ENCODE data around the gene CIAO1.

DNA sequence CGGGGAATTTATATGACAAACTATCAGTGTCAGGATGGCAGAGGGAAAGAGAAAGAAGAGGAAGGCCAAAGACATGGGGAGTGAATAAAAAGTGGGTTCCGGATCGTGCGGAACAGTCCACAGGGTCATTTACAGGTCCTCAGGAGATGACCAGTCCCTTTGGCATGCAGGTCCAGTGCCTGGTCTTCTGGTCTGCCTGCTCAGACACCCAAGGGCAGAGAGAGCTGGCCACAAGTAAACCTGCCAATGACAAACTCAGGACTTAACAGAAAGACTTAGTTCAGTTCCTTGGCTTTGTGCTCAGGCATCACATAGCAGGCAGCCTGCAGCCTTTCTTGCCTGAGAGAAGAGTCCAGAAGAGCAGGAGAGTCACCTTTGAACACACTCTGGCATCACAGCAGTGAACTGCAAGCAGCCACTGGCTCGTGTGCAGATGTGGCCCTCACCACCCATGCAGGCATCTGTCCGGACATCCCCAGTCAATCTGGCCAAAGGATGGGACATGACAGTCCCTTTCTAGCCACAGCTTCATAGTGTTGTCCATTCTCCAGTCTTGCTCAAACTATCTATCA, 14.2 kb upstream of the CIAO1 start:
- TF ChIP-seq, protein P1, sequence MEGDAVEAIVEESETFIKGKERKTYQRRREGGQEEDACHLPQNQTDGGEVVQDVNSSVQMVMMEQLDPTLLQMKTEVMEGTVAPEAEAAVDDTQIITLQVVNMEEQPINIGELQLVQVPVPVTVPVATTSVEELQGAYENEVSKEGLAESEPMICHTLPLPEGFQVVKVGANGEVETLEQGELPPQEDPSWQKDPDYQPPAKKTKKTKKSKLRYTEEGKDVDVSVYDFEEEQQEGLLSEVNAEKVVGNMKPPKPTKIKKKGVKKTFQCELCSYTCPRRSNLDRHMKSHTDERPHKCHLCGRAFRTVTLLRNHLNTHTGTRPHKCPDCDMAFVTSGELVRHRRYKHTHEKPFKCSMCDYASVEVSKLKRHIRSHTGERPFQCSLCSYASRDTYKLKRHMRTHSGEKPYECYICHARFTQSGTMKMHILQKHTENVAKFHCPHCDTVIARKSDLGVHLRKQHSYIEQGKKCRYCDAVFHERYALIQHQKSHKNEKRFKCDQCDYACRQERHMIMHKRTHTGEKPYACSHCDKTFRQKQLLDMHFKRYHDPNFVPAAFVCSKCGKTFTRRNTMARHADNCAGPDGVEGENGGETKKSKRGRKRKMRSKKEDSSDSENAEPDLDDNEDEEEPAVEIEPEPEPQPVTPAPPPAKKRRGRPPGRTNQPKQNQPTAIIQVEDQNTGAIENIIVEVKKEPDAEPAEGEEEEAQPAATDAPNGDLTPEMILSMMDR (IDR thresholded peaks at IDR 0.05): no peak
- TF ChIP-seq EP300 (IDR thresholded peaks at IDR 0.05): no peak
- TF ChIP-seq POLR2AphosphoS5 (IDR thresholded peaks at IDR 0.05): peak in 1 of 3 donors; percentile 17
